CD8-positive, alpha-beta memory T cell (primary cell): ENCODE results near the gene INPP1. TPM values are rescaled to one million over a fixed set of nuclear protein-coding genes. Genes with fewer than 3 reads are reported as not detected.

Experiments
- CTCF ChIA-PET: fragments of 350-600 bp; sonication (Branson Sonifier 250); formaldehyde crosslinking; loops from one replicate; lab custom pipeline; 2021; ENCODE audit warnings: antibody characterized with exemption; lab: Charles Lee
- POLR2A ChIA-PET: fragments of 350-600 bp; sonication (Branson Sonifier 250); formaldehyde crosslinking; loops from one replicate; lab custom pipeline; 2021; ENCODE audit warnings: antibody characterized with exemption; lab: Charles Lee
- DNase-seq, 5 donors: peaks; one replicate each; pipeline versions ENCODE4 v3.0.0 to v3.0.0-alpha.2; 2020 to 2022; ENCODE audit warnings: mixed read lengths in 1 of 5
- H3K27ac ChIP-seq: one replicate; pipeline ENCODE4 v1.7.0; 2013; ENCODE audit warnings: low read depth, mild to moderate bottlenecking, low read length, moderate library complexity
- H3K27me3 ChIP-seq: 2 replicates; pipeline ENCODE4 v1.7.0; 2013; ENCODE audit warnings: low read length, mild to moderate bottlenecking; ENCODE audit not compliant: insufficient read depth, poor library complexity, severe bottlenecking
- H3K36me3 ChIP-seq: 2 replicates; pipeline ENCODE4 v1.7.0; 2013; ENCODE audit warnings: mild to moderate bottlenecking, low read length, moderate library complexity; ENCODE audit not compliant: insufficient read depth
- H3K4me1 ChIP-seq: 2 replicates; pipeline ENCODE4 v1.7.0; 2013; ENCODE audit warnings: mild to moderate bottlenecking, low read length, moderate library complexity; ENCODE audit not compliant: insufficient read depth
- H3K4me3 ChIP-seq: 2 replicates; pipeline ENCODE4 v1.7.0; 2013; ENCODE audit warnings: mild to moderate bottlenecking, low read length
- H3K9me3 ChIP-seq: 2 replicates; pipeline ENCODE4 v1.7.0; 2013; ENCODE audit warnings: mild to moderate bottlenecking, low read length
- H3K27ac Mint-ChIP-seq, 8 donors: one replicate each; pipeline ENCODE4 v1.8.0; 2020 to 2021; ENCODE audit warnings: mixed read lengths in 8 of 8, mild to moderate bottlenecking in 6 of 8, inconsistent platforms in 3 of 8, moderate library complexity in 3 of 8
- H3K27me3 Mint-ChIP-seq, 2 donors: one replicate each; pipeline ENCODE4 v1.8.0; 2020 to 2021; ENCODE audit warnings: mixed read lengths in 2 of 2, mild to moderate bottlenecking in 1 of 2, moderate library complexity in 1 of 2
- H3K36me3 Mint-ChIP-seq, 3 donors: one replicate each; pipeline ENCODE4 v1.8.0; 2020 to 2021; ENCODE audit warnings: mixed read lengths in 3 of 3, inconsistent platforms in 1 of 3, mild to moderate bottlenecking in 1 of 3
- H3K4me1 Mint-ChIP-seq, 3 donors: one replicate each; pipeline ENCODE4 v1.8.0; 2020 to 2021; ENCODE audit warnings: mixed read lengths in 3 of 3, inconsistent platforms in 1 of 3, mild to moderate bottlenecking in 1 of 3
- H3K4me3 Mint-ChIP-seq, 7 donors: one replicate each; pipeline ENCODE4 v1.8.0; 2020 to 2021; ENCODE audit warnings: mixed read lengths in 7 of 7, mild to moderate bottlenecking in 6 of 7, moderate library complexity in 4 of 7, inconsistent platforms in 2 of 7
- H3K9me3 Mint-ChIP-seq, 5 donors: one replicate each; pipeline ENCODE4 v1.8.0; 2020 to 2022; ENCODE audit warnings: mixed read lengths in 5 of 5, mild to moderate bottlenecking in 3 of 5, moderate library complexity in 2 of 5, inconsistent platforms in 1 of 5
- polyA plus RNA-seq: library from polyadenylated mRNA; unstranded; fragments of 300-500 nt; fragmentation: Illumina TruSeq; gene quantifications from one replicate; pipeline ENCODE4 v1.2.3, GENCODE V29; 2021
- total RNA-seq, 2 experiments: library from RNA; stranded (reverse); gene quantifications; one replicate each; pipeline ENCODE4 v1.2.3, GENCODE V29; 2021

INPP1 gene
- total and polyA plus RNA-seq, 3 experiments from 2014 or later: 5.5 to 15.9 (median 13.4) TPM

GRCh38 chr2:190320696-190321095 is 22.7 kb upstream of the INPP1 start:
- CTCF ChIA-PET: interaction anchor here (1.0 to 2.3 kb wide), 3 partner anchors 10 to 20 kb away, joined by 3 to 7 read pairs (median 6); no protein-coding TSS in a partner anchor
- Mint-ChIP-seq H3K4me1 (peaks cover 38 to 53% (median 51%) of the 10 kb centered on the region in 3 donors), H3K27ac (peak overlapping the region; percentile 64 to 100 (median 98)), H3K27me3 (peaks cover 3 to 6% of the 10 kb centered on the region in 2 donors), H3K4me3 (peak overlapping the region; percentile 96 to 100 (median 98)), H3K36me3 (peaks cover 1 to 8% (median 5%) of the 10 kb centered on the region in 3 donors), H3K9me3 (no peaks in the 10 kb centered on the region)
- H3K9me3 ChIP-seq: no peaks in the 10 kb centered on the region
- H3K27ac ChIP-seq: no peak overlapping the region
- H3K4me3 ChIP-seq: no peak overlapping the region
- no peak for DNase-seq
- no peaks in the 10 kb centered on the region for H3K27me3 ChIP-seq
- H3K4me1 ChIP-seq: peaks cover 30% of the 10 kb centered on the region
- H3K36me3 ChIP-seq: no peaks in the 10 kb centered on the region
- POLR2A ChIA-PET: no interaction called here

DNA sequence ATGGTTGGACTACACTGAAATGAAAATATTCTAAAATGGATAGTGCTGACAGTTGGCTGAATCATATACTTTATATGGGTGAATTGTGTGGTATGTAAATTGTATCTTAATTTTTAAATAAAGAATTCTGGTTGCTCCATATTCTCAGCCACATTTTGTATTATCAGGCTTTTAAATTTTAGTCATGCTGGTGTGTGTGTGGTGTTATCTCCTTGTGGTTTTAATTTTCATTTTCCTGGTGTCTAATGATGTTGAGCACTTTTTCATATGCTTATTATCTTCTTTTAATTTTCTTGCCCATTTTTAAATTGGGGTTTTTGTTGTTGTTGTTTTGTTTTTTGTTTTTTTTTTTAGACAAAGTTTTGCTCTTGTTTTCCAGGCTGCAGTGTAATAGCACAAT is 20.0 kb upstream of the INPP1 start:
- no peak for DNase-seq
- H3K9me3 Mint-ChIP-seq: no peaks in the 10 kb centered on the region
- peaks cover 20 to 28% (median 24%) of the 10 kb centered on the region in 3 donors for H3K4me1 Mint-ChIP-seq
- peaks cover 1 to 8% (median 6%) of the 10 kb centered on the region in 3 donors for H3K36me3 Mint-ChIP-seq
- CTCF ChIA-PET: interaction anchor here (0.6 kb wide), 1 partner anchor 222 kb away, joined by 3 read pairs; no protein-coding TSS in a partner anchor
- H3K36me3 ChIP-seq: no peaks in the 10 kb centered on the region
- H3K27me3 Mint-ChIP-seq: peaks cover 15 to 32% of the 10 kb centered on the region in 2 donors
- no peak overlapping the region for H3K27ac ChIP-seq
- peaks cover 9% of the 10 kb centered on the region for H3K27me3 ChIP-seq
- H3K4me3 ChIP-seq: no peak overlapping the region
- POLR2A ChIA-PET: no interaction called here
- no peak overlapping the region for H3K27ac Mint-ChIP-seq
- H3K9me3 ChIP-seq: no peaks in the 10 kb centered on the region
- H3K4me1 ChIP-seq: peaks cover 17% of the 10 kb centered on the region
- H3K4me3 Mint-ChIP-seq: no peak overlapping the region

DNA sequence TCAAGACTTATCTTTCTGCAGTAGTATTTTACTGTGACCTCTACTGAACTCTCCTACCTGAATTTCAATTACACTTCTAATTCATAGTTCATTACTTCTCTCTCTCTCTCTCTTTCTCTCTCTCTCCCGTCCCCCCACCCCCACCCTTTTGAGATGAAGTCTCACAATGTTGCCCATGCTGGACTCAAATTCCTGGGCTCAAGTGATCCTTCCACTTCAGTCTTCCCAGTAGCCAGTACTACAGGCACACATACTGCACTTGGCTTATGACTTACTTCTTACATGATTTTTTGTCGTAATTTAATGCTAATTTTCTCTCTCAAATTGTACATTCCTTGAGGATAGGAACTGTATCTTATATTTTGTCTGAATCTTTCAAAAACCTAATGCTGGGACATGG is 17.8 kb upstream of the INPP1 start:
- Mint-ChIP-seq H3K27me3 (peaks cover 20 to 52% of the 10 kb centered on the region in 2 donors), H3K27ac (no peak overlapping the region), H3K4me1 (peaks cover 2 to 8% (median 5%) of the 10 kb centered on the region in 3 donors), H3K9me3 (no peaks in the 10 kb centered on the region), H3K36me3 (peaks cover 0 to 6% (median 1%) of the 10 kb centered on the region in 3 donors), H3K4me3 (no peak overlapping the region)
- Histone ChIP-seq H3K4me1 (peaks cover 2% of the 10 kb centered on the region), H3K27ac (no peak overlapping the region), H3K36me3 (no peaks in the 10 kb centered on the region), H3K9me3 (no peaks in the 10 kb centered on the region), H3K4me3 (no peak overlapping the region), H3K27me3 (peaks cover 9% of the 10 kb centered on the region)
- DNase-seq: no peak
- ChIA-PET POLR2A (no interaction called here), CTCF (no interaction called here)

GRCh38 chr2:190327867-190328572 is 15.4 kb upstream of the INPP1 start:
- no peak overlapping the region for H3K27ac Mint-ChIP-seq
- no peaks in the 10 kb centered on the region for H3K36me3 ChIP-seq
- no peak for DNase-seq
- H3K9me3 ChIP-seq: no peaks in the 10 kb centered on the region
- no peaks in the 10 kb centered on the region for H3K9me3 Mint-ChIP-seq
- no peak overlapping the region for H3K4me3 Mint-ChIP-seq
- H3K27me3 ChIP-seq: peaks cover 9% of the 10 kb centered on the region
- ChIA-PET POLR2A (no interaction called here), CTCF (no interaction called here)
- no peaks in the 10 kb centered on the region for H3K4me1 ChIP-seq
- no peak overlapping the region for H3K4me3 ChIP-seq
- peaks cover 21 to 57% of the 10 kb centered on the region in 2 donors for H3K27me3 Mint-ChIP-seq
- H3K36me3 Mint-ChIP-seq: peaks cover 0 to 6% (median 1%) of the 10 kb centered on the region in 3 donors
- H3K27ac ChIP-seq: no peak overlapping the region
- H3K4me1 Mint-ChIP-seq: no peaks in the 10 kb centered on the region

DNA sequence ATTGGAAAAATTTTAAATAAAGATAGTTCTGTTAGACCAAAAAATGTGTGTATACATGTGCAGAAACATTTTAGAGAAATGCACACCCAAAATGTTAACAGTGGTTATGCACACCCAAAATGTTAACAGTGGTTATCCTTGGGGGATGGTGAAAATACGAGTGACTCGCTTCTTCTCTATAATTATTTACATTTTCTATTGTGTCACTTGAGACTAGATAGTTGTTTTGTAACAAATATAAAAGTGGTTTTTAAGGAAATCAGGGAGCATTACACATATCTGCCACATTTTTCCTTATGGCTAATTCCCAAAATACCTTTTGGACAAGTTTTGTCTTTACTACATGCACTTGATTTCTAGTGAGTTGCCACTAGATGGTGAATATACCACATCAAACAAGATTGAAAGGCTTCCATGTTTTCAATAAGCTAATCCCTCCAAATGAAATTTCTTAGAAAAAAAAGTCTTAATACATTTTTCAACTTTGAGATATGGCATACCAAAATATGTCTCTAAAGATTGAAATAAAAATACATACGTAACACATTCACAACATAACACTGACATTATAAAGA is 14.7 kb upstream of the INPP1 start:
- H3K36me3 ChIP-seq: no peaks in the 10 kb centered on the region
- H3K27ac Mint-ChIP-seq: no peak overlapping the region
- H3K9me3 Mint-ChIP-seq: no peaks in the 10 kb centered on the region
- H3K36me3 Mint-ChIP-seq: peaks cover 0 to 6% (median 0%) of the 10 kb centered on the region in 3 donors
- no peak overlapping the region for H3K27ac ChIP-seq
- no peaks in the 10 kb centered on the region for H3K4me1 Mint-ChIP-seq
- H3K9me3 ChIP-seq: no peaks in the 10 kb centered on the region
- ChIA-PET CTCF (no interaction called here), POLR2A (no interaction called here)
- peaks cover 21 to 57% of the 10 kb centered on the region in 2 donors for H3K27me3 Mint-ChIP-seq
- no peak for DNase-seq
- no peaks in the 10 kb centered on the region for H3K4me1 ChIP-seq
- H3K4me3 ChIP-seq: no peak overlapping the region
- no peak overlapping the region for H3K4me3 Mint-ChIP-seq
- peaks cover 9% of the 10 kb centered on the region for H3K27me3 ChIP-seq

DNA sequence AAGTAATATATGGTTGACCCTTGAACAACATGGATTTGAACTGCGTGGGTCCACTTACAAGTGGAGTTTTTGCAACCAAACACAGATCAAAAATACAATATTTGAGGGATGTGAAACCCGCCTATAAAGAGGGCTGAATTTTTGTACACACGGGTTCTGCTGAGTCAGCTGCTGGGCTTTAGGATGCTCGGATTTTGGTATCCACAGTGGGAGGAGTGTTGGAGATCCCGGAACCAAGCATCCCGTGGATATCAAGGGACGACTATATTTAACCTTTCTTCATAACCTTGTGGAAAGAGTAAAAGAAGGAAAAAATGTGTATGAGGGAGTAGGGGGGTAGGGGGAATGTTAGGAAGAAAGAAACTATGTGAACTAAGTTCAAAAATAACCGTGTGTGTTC is 10.0 kb upstream of the INPP1 start:
- H3K27me3 ChIP-seq: no peaks in the 10 kb centered on the region
- Mint-ChIP-seq H3K27ac (peak overlapping the region in 1 of 8 donors; percentile 19), H3K36me3 (no peaks in the 10 kb centered on the region), H3K27me3 (peaks cover 6 to 25% of the 10 kb centered on the region in 2 donors), H3K4me1 (no peaks in the 10 kb centered on the region), H3K4me3 (no peak overlapping the region), H3K9me3 (no peaks in the 10 kb centered on the region)
- no peaks in the 10 kb centered on the region for H3K4me1 ChIP-seq
- no peaks in the 10 kb centered on the region for H3K9me3 ChIP-seq
- POLR2A ChIA-PET: no interaction called here
- no peak overlapping the region for H3K27ac ChIP-seq
- H3K4me3 ChIP-seq: no peak overlapping the region
- H3K36me3 ChIP-seq: no peaks in the 10 kb centered on the region
- DNase-seq: no peak
- CTCF ChIA-PET: interaction anchor here (1.3 kb wide), 1 partner anchor 14 kb away, joined by 3 read pairs; no protein-coding TSS in a partner anchor

GRCh38 chr2:190333928-190334327 is 9.5 kb upstream of the INPP1 start:
- H3K36me3 ChIP-seq: no peaks in the 10 kb centered on the region
- no peaks in the 10 kb centered on the region for H3K27me3 ChIP-seq
- H3K9me3 Mint-ChIP-seq: no peaks in the 10 kb centered on the region
- H3K4me1 ChIP-seq: no peaks in the 10 kb centered on the region
- no peaks in the 10 kb centered on the region for H3K4me1 Mint-ChIP-seq
- H3K27me3 Mint-ChIP-seq: peaks cover 5 to 20% of the 10 kb centered on the region in 2 donors
- POLR2A ChIA-PET: no interaction called here
- no peaks in the 10 kb centered on the region for H3K36me3 Mint-ChIP-seq
- H3K27ac Mint-ChIP-seq: no peak overlapping the region
- no peak overlapping the region for H3K27ac ChIP-seq
- H3K4me3 Mint-ChIP-seq: no peak overlapping the region
- no peaks in the 10 kb centered on the region for H3K9me3 ChIP-seq
- DNase-seq: no peak
- CTCF ChIA-PET: interaction anchor here (1.3 kb wide), 1 partner anchor 15 kb away, joined by 3 read pairs; no protein-coding TSS in a partner anchor
- no peak overlapping the region for H3K4me3 ChIP-seq
